ENCODE results near the gene CDH5.
"Not testable (repeated sequence)": the region's sequence is repeated elsewhere in the genome, so short reads cannot be mapped to it uniquely, and the experiment has no call there.

The CDH5 gene

DNA sequence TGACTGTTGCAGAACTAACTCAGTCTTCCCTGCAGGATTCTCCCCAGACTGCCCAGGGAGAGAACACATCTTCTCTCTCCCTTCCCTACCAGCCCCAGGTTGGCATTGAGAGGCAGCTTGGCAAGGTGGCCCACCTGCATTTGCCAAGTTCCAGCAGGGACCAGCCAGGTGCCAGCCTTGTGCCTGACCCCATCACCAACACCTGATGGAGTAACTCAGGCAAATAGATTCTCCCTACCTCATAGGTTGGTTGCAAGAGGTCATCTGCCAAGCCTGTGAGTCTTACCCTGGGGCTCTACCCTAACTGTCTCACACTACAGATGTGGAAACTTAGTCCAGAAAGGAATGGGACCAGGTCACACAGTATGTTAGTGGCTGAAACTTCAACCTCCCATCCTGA is 81.0 kb downstream of the CDH5 start:
- Mint-ChIP-seq H3K4me3 (no peak overlapping the region), H3K36me3 (no peaks in the 10 kb centered on the region), H3K9me3 (no peaks in the 10 kb centered on the region), H3K4me1 (no peaks in the 10 kb centered on the region), H3K27ac (no peak overlapping the region), H3K27me3 (peaks cover 13% of the 10 kb centered on the region)
- no peak for ATAC-seq (ENCODE audit: low read depth)
- no peak for DNase-seq (ENCODE audit: low spot score in 2 of 2)

DNA sequence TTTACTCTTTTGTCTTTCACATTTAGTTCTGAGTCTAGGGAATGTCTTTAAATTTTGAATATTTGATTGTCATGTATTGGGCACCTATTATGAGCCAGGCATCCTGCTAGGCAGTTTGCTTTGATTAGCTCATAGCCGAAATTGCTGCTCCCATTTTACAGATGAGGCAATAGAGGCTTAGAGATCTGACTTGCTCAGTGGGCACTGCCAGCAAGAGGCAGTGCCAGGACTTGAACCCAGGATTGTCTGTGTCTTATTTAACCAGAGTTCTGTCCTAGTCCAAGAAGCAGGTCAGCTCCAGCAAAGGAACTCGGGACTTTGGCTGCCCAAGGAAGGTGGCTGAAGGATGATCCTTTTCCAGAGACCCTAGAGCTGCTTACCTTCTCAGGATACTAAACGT is 85.1 kb downstream of the CDH5 start:
- no peak for ATAC-seq (ENCODE audit: low read depth)
- Mint-ChIP-seq H3K36me3 (no peaks in the 10 kb centered on the region), H3K4me1 (no peaks in the 10 kb centered on the region)

DNA sequence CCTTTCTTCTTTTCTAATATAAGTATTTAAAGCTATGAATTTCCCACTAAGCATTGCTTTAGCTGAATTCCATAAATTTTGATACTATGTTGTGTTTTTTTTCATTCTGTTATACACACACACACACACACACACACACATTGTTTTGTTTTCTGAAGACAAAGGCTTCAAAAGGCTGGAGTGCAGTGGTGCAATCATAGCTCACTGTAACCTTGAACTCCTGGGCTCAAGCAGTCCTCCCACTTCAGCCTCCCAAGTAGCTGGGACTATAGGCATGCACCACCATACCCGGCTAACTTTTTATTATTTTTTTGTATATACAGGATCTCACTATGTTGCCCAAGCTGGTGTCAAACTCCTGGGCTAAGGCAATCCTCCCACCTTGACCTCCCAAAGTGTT is 86.7 kb downstream of the CDH5 start:
- not testable (repeated sequence) for DNase-seq (ENCODE audit: low spot score in 2 of 2); H3K36me3 Mint-ChIP-seq; H3K27me3 Mint-ChIP-seq; H3K27ac Mint-ChIP-seq; H3K4me1 Mint-ChIP-seq; H3K4me3 Mint-ChIP-seq; H3K9me3 Mint-ChIP-seq; ATAC-seq (ENCODE audit: low read depth)

More for the DNA sequence above, 85.1 kb downstream of the CDH5 start:
- Mint-ChIP-seq H3K9me3 (no peaks in the 10 kb centered on the region), H3K27ac (no peak overlapping the region), H3K27me3 (no peaks in the 10 kb centered on the region), H3K4me3 (no peak overlapping the region)
- DNase-seq (ENCODE audit: low spot score in 2 of 2): no peak
